Activated T-helper 1 cell treated with Interleukin-2 at 50 U/mL for 16 hours (primary cell): ENCODE data around the gene FBN1.

Experiments
- DNase-seq: peaks from one replicate; pipeline ENCODE4 v3.0.0-alpha.2; 2020; ENCODE audit warnings: low read depth

The FBN1 gene

GRCh38 chr15:48426941-48427340 is 218.6 kb downstream of the FBN1 start:
- DNase-seq = no peak

GRCh38 chr15:48426044-48426443 is 219.5 kb downstream of the FBN1 start:
- no peak for DNase-seq

GRCh38 chr15:48425051-48425450 is 220.5 kb downstream of the FBN1 start:
- DNase-seq = no peak

- DNase-seq = no peak
Observed at GRCh38 chr15:48423896-48424475, 221.5 kb downstream of the FBN1 start.

- DNase-seq = no peak
Observed at GRCh38 chr15:48423342-48423741, 222.2 kb downstream of the FBN1 start.

- no peak for DNase-seq
Observed at GRCh38 chr15:48422401-48422800, 223.1 kb downstream of the FBN1 start.

GRCh38 chr15:48421362-48421761 is 224.1 kb downstream of the FBN1 start:
- DNase-seq = no peak

GRCh38 chr15:48419896-48420295 is 225.6 kb downstream of the FBN1 start:
- no peak for DNase-seq

GRCh38 chr15:48418343-48418742 is 227.2 kb downstream of the FBN1 start:
- no peak for DNase-seq

- no peak for DNase-seq
Observed at GRCh38 chr15:48416301-48416700, 229.2 kb downstream of the FBN1 start.

- no peak for DNase-seq
Observed at GRCh38 chr15:48415036-48415886, 230.2 kb downstream of the FBN1 start.

- no peak for DNase-seq
Observed at GRCh38 chr15:48414015-48414414, 231.5 kb downstream of the FBN1 start.

GRCh38 chr15:48413304-48413703 is 232.2 kb downstream of the FBN1 start:
- DNase-seq = no peak

- DNase-seq = no peak
Observed at GRCh38 chr15:48411971-48412591, 233.4 kb downstream of the FBN1 start.

- no peak for DNase-seq
Observed at GRCh38 chr15:48409623-48410022, 235.9 kb downstream of the FBN1 start.

GRCh38 chr15:48408327-48408726 is 237.2 kb downstream of the FBN1 start:
- no peak for DNase-seq

- no peak for DNase-seq
Observed at GRCh38 chr15:48407646-48408045, 237.9 kb downstream of the FBN1 start.

GRCh38 chr15:48406911-48407310 is 238.6 kb downstream of the FBN1 start:
- no peak for DNase-seq

- no peak for DNase-seq
Observed at GRCh38 chr15:48406266-48406891, 239.1 kb downstream of the FBN1 start.

- DNase-seq = no peak
Observed at GRCh38 chr15:48402427-48403177, 242.9 kb downstream of the FBN1 start.

GRCh38 chr15:48400086-48400485 is 245.4 kb downstream of the FBN1 start:
- DNase-seq = no peak

- DNase-seq = no peak
Observed at GRCh38 chr15:48397841-48398240, 247.7 kb downstream of the FBN1 start.
